Activated CD4-positive, alpha-beta T cell treated with anti-CD3 and anti-CD28 coated beads, Interleukin-2, amount 10 ng/mL, durations not matched to agents 24 days and 14 days (primary cell): ENCODE measurements around the gene LILRB2. TPM values are rescaled to one million over a fixed set of nuclear protein-coding genes. Genes with fewer than 3 reads are reported as not detected.
"Not testable (repeated sequence)": the region's sequence is repeated elsewhere in the genome, so short reads cannot be mapped to it uniquely, and the experiment has no call there.

Experiments used
- DNase-seq: peaks from one replicate; pipeline ENCODE4 v3.0.0; 2022
- H3K27ac Mint-ChIP-seq: one replicate; pipeline ENCODE4 v1.8.0; 2022; ENCODE audit warnings: mild to moderate bottlenecking, mixed read lengths
- H3K27me3 Mint-ChIP-seq: one replicate; pipeline ENCODE4 v1.8.0; 2022; ENCODE audit warnings: mixed read lengths
- H3K36me3 Mint-ChIP-seq: one replicate; pipeline ENCODE4 v1.8.0; 2022; ENCODE audit warnings: low read depth, mild to moderate bottlenecking, mixed read lengths
- H3K4me1 Mint-ChIP-seq: one replicate; pipeline ENCODE4 v1.8.0; 2021; ENCODE audit warnings: mixed read lengths
- H3K4me3 Mint-ChIP-seq: one replicate; pipeline ENCODE4 v1.8.0; 2022; ENCODE audit warnings: mild to moderate bottlenecking, moderate library complexity, mixed read lengths
- H3K9me3 Mint-ChIP-seq: one replicate; pipeline ENCODE4 v1.8.0; 2021; ENCODE audit warnings: mixed read lengths
- intact Hi-C: fragments of 100-400 bp; cut with micrococcal nuclease; formaldehyde crosslinking; loops from one replicate; pipeline ENCODE4 v1.15.1; 2023
- total RNA-seq: library from RNA; stranded (reverse); gene quantifications from 2 replicates; pipeline ENCODE4 v1.2.3, GENCODE V29; 2022

The LILRB2 gene
- total RNA-seq, 1 donor from 2014 or later, result not detected

- H3K27ac Mint-ChIP-seq, result no peak overlapping the region
- H3K4me3 Mint-ChIP-seq, result no peak overlapping the region
- H3K9me3 Mint-ChIP-seq, result no peaks in the 10 kb centered on the region
- no peak for DNase-seq
- H3K4me1 Mint-ChIP-seq, result no peaks in the 10 kb centered on the region
- peaks cover 2% of the 10 kb centered on the region for H3K27me3 Mint-ChIP-seq
- no peaks in the 10 kb centered on the region for H3K36me3 Mint-ChIP-seq
- intact Hi-C loops, result no loop called here
Observed at GRCh38 chr19:54253331-54254194, 27.3 kb downstream of the LILRB2 start.

GRCh38 chr19:54252845-54253244 lies 28.1 kb downstream of the LILRB2 start:
- no peaks in the 10 kb centered on the region for H3K36me3 Mint-ChIP-seq
- H3K4me3 Mint-ChIP-seq, result no peak overlapping the region
- DNase-seq, result no peak
- intact Hi-C loops, result no loop called here
- H3K9me3 Mint-ChIP-seq, result no peaks in the 10 kb centered on the region
- H3K4me1 Mint-ChIP-seq, result peaks cover 5% of the 10 kb centered on the region
- peaks cover 2% of the 10 kb centered on the region for H3K27me3 Mint-ChIP-seq
- no peak overlapping the region for H3K27ac Mint-ChIP-seq

GRCh38 chr19:54252243-54252642 lies 28.7 kb downstream of the LILRB2 start:
- DNase-seq, result no peak
- Mint-ChIP-seq H3K27ac (no peak overlapping the region), H3K4me1 (peaks cover 9% of the 10 kb centered on the region), H3K9me3 (no peaks in the 10 kb centered on the region), H3K36me3 (no peaks in the 10 kb centered on the region), H3K27me3 (peaks cover 2% of the 10 kb centered on the region), H3K4me3 (no peak overlapping the region)
- intact Hi-C loops, result no loop called here

GRCh38 chr19:54248016-54248601 lies 32.8 kb downstream of the LILRB2 start:
- no peaks in the 10 kb centered on the region for H3K36me3 Mint-ChIP-seq
- peaks cover 9% of the 10 kb centered on the region for H3K4me1 Mint-ChIP-seq
- peak; percentile 70 for DNase-seq
- intact Hi-C loops, result no loop called here
- no peak overlapping the region for H3K27ac Mint-ChIP-seq
- peak overlapping the region; percentile 15 for H3K4me3 Mint-ChIP-seq
- peaks cover 3% of the 10 kb centered on the region for H3K27me3 Mint-ChIP-seq
- no peaks in the 10 kb centered on the region for H3K9me3 Mint-ChIP-seq

- Mint-ChIP-seq H3K4me3 (peak overlapping the region; percentile 15), H3K27me3 (peaks cover 3% of the 10 kb centered on the region), H3K4me1 (peaks cover 9% of the 10 kb centered on the region), H3K36me3 (no peaks in the 10 kb centered on the region), H3K9me3 (no peaks in the 10 kb centered on the region), H3K27ac (no peak overlapping the region)
- DNase-seq, result no peak
- intact Hi-C loops, result no loop called here
Observed at GRCh38 chr19:54247106-54247930, 33.6 kb downstream of the LILRB2 start.

GRCh38 chr19:54245936-54246335 lies 35.0 kb downstream of the LILRB2 start:
- Mint-ChIP-seq H3K9me3 (no peaks in the 10 kb centered on the region), H3K27ac (no peak overlapping the region), H3K4me1 (peaks cover 9% of the 10 kb centered on the region), H3K4me3 (no peak overlapping the region), H3K36me3 (no peaks in the 10 kb centered on the region), H3K27me3 (peaks cover 3% of the 10 kb centered on the region)
- no peak for DNase-seq
- intact Hi-C loops, result no loop called here

GRCh38 chr19:54243809-54244208 lies 37.1 kb downstream of the LILRB2 start:
- H3K36me3 Mint-ChIP-seq, H3K4me1 Mint-ChIP-seq, H3K27ac Mint-ChIP-seq, H3K4me3 Mint-ChIP-seq, H3K9me3 Mint-ChIP-seq, DNase-seq, H3K27me3 Mint-ChIP-seq, intact Hi-C loops: not testable (repeated sequence)

GRCh38 chr19:54242646-54243045 lies 38.3 kb downstream of the LILRB2 start, which contains the start of gene LILRA6:
Gene LILRA6 (minus strand): TSS chr19:54242790.
- H3K36me3 Mint-ChIP-seq, intact Hi-C loops, H3K9me3 Mint-ChIP-seq, H3K4me3 Mint-ChIP-seq, H3K4me1 Mint-ChIP-seq, DNase-seq, H3K27ac Mint-ChIP-seq, H3K27me3 Mint-ChIP-seq: not testable (repeated sequence)

- H3K9me3 Mint-ChIP-seq, intact Hi-C loops, H3K4me1 Mint-ChIP-seq, DNase-seq, H3K4me3 Mint-ChIP-seq, H3K27ac Mint-ChIP-seq, H3K36me3 Mint-ChIP-seq, H3K27me3 Mint-ChIP-seq: not testable (repeated sequence)
Observed at GRCh38 chr19:54242234-54242633, 38.7 kb downstream of the LILRB2 start.

- DNase-seq, H3K9me3 Mint-ChIP-seq, intact Hi-C loops, H3K36me3 Mint-ChIP-seq, H3K27ac Mint-ChIP-seq, H3K4me3 Mint-ChIP-seq, H3K4me1 Mint-ChIP-seq: not testable (repeated sequence)
- peaks cover 14% of the 10 kb centered on the region for H3K27me3 Mint-ChIP-seq
Observed at GRCh38 chr19:54240372-54241336, 40.3 kb downstream of the LILRB2 start.

GRCh38 chr19:54239491-54240371 lies 41.2 kb downstream of the LILRB2 start:
- H3K27ac Mint-ChIP-seq, result not testable (repeated sequence)

GRCh38 chr19:54233941-54234340 lies 47.0 kb downstream of the LILRB2 start:
- intact Hi-C loops, result no loop called here
- Mint-ChIP-seq H3K27ac (no peak overlapping the region), H3K4me3 (no peak overlapping the region), H3K36me3 (no peaks in the 10 kb centered on the region), H3K9me3 (no peaks in the 10 kb centered on the region), H3K4me1 (peaks cover 10% of the 10 kb centered on the region), H3K27me3 (peaks cover 52% of the 10 kb centered on the region)
- no peak for DNase-seq

More at GRCh38 chr19:54239491-54240371, 41.2 kb downstream of the LILRB2 start:
- H3K4me1 Mint-ChIP-seq, intact Hi-C loops, H3K9me3 Mint-ChIP-seq, H3K36me3 Mint-ChIP-seq, H3K4me3 Mint-ChIP-seq, DNase-seq: not testable (repeated sequence)
- peaks cover 18% of the 10 kb centered on the region for H3K27me3 Mint-ChIP-seq
